Esophagus (tissue), 2 donors: ENCODE data around the gene MORN2. TPM values are rescaled to one million over a fixed set of nuclear protein-coding genes. Genes with fewer than 3 reads are reported as not detected.

Experiments used
- H3K27ac ChIP-seq, 2 donors: one replicate each; pipeline ENCODE4 v1.5.1; 2013; ENCODE audit warnings: low read depth in 2 of 2, mild to moderate bottlenecking in 2 of 2, inconsistent platforms in 1 of 2, low read length in 1 of 2, moderate library complexity in 1 of 2
- H3K27me3 ChIP-seq, 2 donors: one replicate each; pipeline ENCODE4 v1.6.1; 2013; ENCODE audit warnings: low read length in 2 of 2, control low read depth in 1 of 2, mild to moderate bottlenecking in 1 of 2; ENCODE audit not compliant: insufficient read depth in 2 of 2, control insufficient read depth in 1 of 2
- H3K36me3 ChIP-seq, 2 donors: one replicate each; pipeline ENCODE4 v1.6.1; 2013; ENCODE audit warnings: low read length in 1 of 2; ENCODE audit not compliant: control insufficient read depth in 2 of 2, insufficient read depth in 2 of 2
- H3K4me1 ChIP-seq, 2 donors: one replicate each; pipeline ENCODE4 v1.6.1; 2013; ENCODE audit warnings: low read length in 1 of 2; ENCODE audit not compliant: control insufficient read depth in 2 of 2, insufficient read depth in 2 of 2
- H3K4me3 ChIP-seq, 2 donors: one replicate each; pipeline ENCODE4 v1.5.1; 2013; ENCODE audit warnings: low read length in 2 of 2, mild to moderate bottlenecking in 2 of 2, low read depth in 1 of 2, moderate library complexity in 1 of 2
- H3K9me3 ChIP-seq, 2 donors: one replicate each; pipeline ENCODE4 v1.6.1; 2013; ENCODE audit warnings: mild to moderate bottlenecking in 2 of 2, low read depth in 1 of 2, low read length in 1 of 2, moderate library complexity in 1 of 2; ENCODE audit not compliant: control insufficient read depth in 2 of 2, insufficient read depth in 1 of 2
- WGBS, 2 donors: extraction: QIAGEN DNeasy Blood & Tissue Kit; methylation state at CpG; one replicate each; pipeline ENCODE4 v1.1.7; 2013; 5-methylcytosine and 5-hydroxymethylcytosine counted together
- polyA plus RNA-seq, 2 donors: library from polyadenylated mRNA; stranded (reverse); fragments of 200-250 nt; gene quantifications; one replicate each; pipeline ENCODE4 v1.2.3, GENCODE V29; 2013
- donor health status: healthy with polysubstance abuse.
- donor health status: Bipolar disorder and iron deficiency.

MORN2 gene
- polyA plus RNA-seq, 2 donors, result 17.7 to 23.1 TPM

- H3K27me3 ChIP-seq, result no peaks in the 10 kb centered on the region
- no peaks in the 10 kb centered on the region for H3K4me1 ChIP-seq
- H3K27ac ChIP-seq, result no peak overlapping the region
- H3K36me3 ChIP-seq, result no peaks in the 10 kb centered on the region
- 98 to 100% methylated on average over 1 of the region's 1 CpG for WGBS, 2 donors
- no peaks in the 10 kb centered on the region for H3K9me3 ChIP-seq
- H3K4me3 ChIP-seq, result no peak overlapping the region
Observed at GRCh38 chr2:38887902-38888554, 12.3 kb downstream of the MORN2 start.

DNA sequence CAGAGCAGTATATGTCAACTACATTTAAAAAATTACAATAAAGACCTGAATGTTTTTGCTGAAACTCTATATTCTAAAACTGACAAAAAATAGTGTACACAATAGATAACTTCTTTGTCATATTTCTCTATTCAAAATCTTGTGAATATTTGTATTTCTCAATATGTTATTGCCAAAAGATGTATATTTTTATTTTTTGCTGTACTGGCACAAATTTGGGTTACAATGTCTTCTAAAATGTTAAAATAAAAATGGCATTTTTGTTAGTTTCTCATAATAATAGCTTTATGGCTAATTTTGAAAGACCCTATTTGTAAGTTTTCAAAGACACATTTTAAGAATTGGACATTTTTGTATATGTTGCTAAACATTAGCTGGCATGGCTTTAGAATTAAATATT lies 13.3 kb downstream of the MORN2 start:
- Histone ChIP-seq H3K4me1 (no peaks in the 10 kb centered on the region), H3K27ac (no peak overlapping the region), H3K27me3 (no peaks in the 10 kb centered on the region), H3K4me3 (no peak overlapping the region), H3K9me3 (no peaks in the 10 kb centered on the region), H3K36me3 (no peaks in the 10 kb centered on the region)

GRCh38 chr2:38889575-38889974 lies 13.8 kb downstream of the MORN2 start, which contains the start of gene ARHGEF33:
Gene ARHGEF33, plus strand, starts transcription at chr2:38889875. Its CDS starts 29,573 bp downstream, at chr2:38919448.
- 82 to 89% methylated on average over 3 of the region's 3 CpGs for WGBS, 2 donors
- no peak within 1 kb of the TSS for H3K4me3 ChIP-seq
- no peaks in the 10 kb centered on the region for H3K9me3 ChIP-seq
- H3K27ac ChIP-seq, result no peak within 1 kb of the TSS
- no peaks in the 10 kb centered on the region for H3K27me3 ChIP-seq
- no peaks in the 10 kb centered on the region for H3K4me1 ChIP-seq
- no peaks in the 10 kb centered on the region for H3K36me3 ChIP-seq

GRCh38 chr2:38892819-38893218 lies 17.0 kb downstream of the MORN2 start:
- no peaks in the 10 kb centered on the region for H3K27me3 ChIP-seq
- H3K9me3 ChIP-seq, result no peaks in the 10 kb centered on the region
- no peaks in the 10 kb centered on the region for H3K4me1 ChIP-seq
- H3K36me3 ChIP-seq, result no peaks in the 10 kb centered on the region
- H3K27ac ChIP-seq, result no peak overlapping the region
- H3K4me3 ChIP-seq, result no peak overlapping the region

GRCh38 chr2:38898256-38898655 lies 22.5 kb downstream of the MORN2 start:
- H3K27ac ChIP-seq, result no peak overlapping the region
- no peaks in the 10 kb centered on the region for H3K9me3 ChIP-seq
- H3K4me3 ChIP-seq, result no peak overlapping the region
- H3K27me3 ChIP-seq, result no peaks in the 10 kb centered on the region
- WGBS, 2 donors, result 85 to 86% methylated on average over 5 of the region's 5 CpGs
- H3K4me1 ChIP-seq, result no peaks in the 10 kb centered on the region
- no peaks in the 10 kb centered on the region for H3K36me3 ChIP-seq

GRCh38 chr2:38900726-38901125 lies 24.9 kb downstream of the MORN2 start:
- H3K9me3 ChIP-seq, result no peaks in the 10 kb centered on the region
- no peaks in the 10 kb centered on the region for H3K27me3 ChIP-seq
- H3K4me3 ChIP-seq, result no peak overlapping the region
- 84 to 89% methylated on average over 1 of the region's 1 CpG for WGBS, 2 donors
- no peaks in the 10 kb centered on the region for H3K36me3 ChIP-seq
- no peak overlapping the region for H3K27ac ChIP-seq
- H3K4me1 ChIP-seq, result no peaks in the 10 kb centered on the region

- Histone ChIP-seq H3K27ac (no peak overlapping the region), H3K36me3 (no peaks in the 10 kb centered on the region), H3K27me3 (no peaks in the 10 kb centered on the region), H3K4me3 (no peak overlapping the region), H3K9me3 (no peaks in the 10 kb centered on the region), H3K4me1 (no peaks in the 10 kb centered on the region)
- WGBS, 2 donors, result 81 to 82% methylated on average over 2 of the region's 2 CpGs
Observed at GRCh38 chr2:38905251-38905650, 29.5 kb downstream of the MORN2 start.

DNA sequence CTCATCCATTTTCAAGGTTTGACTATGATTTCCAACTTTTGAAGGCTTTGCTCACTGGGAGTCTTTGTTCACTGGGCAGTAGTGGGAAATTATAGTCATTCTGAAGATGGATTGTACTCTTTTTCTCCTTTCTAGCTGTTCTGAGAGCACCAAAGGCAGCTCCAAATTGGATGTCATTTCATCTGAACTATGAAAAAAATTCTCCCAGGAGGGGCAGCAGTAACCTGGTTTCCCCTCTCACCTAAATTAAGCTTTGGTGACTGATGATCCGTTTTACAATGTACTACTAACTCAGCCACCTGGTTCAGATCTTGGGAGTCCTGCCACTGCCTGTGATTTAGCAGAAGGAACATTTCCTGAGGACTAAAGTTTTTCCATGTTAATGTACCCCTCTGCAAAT lies 31.5 kb downstream of the MORN2 start:
- Histone ChIP-seq H3K4me1 (no peaks in the 10 kb centered on the region), H3K27me3 (no peaks in the 10 kb centered on the region), H3K27ac (no peak overlapping the region), H3K36me3 (no peaks in the 10 kb centered on the region), H3K9me3 (no peaks in the 10 kb centered on the region), H3K4me3 (no peak overlapping the region)
- 60 to 72% methylated on average over 1 of the region's 1 CpG for WGBS, 2 donors

DNA sequence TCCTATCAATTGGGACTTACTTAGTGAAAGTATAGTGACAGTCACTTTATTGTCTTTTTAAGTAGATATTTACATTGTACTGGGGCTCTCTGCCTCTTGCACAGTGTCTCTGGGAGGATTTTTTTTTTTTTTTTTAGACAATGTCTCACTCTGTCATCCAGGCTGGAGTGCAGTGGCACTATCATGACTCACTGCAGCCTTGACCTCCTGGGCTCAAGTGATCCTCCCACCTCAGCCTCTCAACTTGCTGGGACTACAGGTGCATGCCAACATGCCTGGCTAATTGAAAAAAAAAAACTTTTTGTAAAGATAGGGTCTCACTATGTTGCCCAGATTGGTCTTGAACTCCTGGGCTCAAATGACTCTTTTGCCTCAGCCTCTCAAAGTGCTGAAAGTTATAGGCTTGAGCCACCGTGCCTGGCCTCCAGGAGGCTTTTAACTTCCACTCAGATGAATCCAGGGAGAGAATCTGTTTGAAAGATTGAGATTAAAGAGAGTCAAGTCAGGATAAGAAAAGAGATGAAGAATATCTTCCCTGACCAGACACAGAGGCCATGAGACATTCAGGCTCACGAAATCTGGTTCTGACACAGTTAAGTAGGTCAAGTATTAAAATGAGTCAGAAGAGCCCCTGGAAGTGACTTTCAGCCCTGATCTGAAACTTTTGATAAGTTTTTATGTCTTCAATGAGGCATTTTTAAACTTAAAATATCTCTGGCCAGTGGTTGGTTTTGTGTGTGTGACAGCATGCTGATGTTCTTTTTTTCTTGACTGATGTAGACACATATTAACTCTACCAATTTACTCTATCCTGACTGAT lies 32.2 kb downstream of the MORN2 start:
- Histone ChIP-seq H3K27me3 (no peaks in the 10 kb centered on the region), H3K9me3 (no peaks in the 10 kb centered on the region), H3K27ac (no peak overlapping the region), H3K4me1 (no peaks in the 10 kb centered on the region), H3K4me3 (no peak overlapping the region), H3K36me3 (no peaks in the 10 kb centered on the region)
- 69 to 78% methylated on average over 2 of the region's 2 CpGs for WGBS, 2 donors

- WGBS, 2 donors, result 96% methylated on average over 1 of the region's 1 CpG
- H3K4me1 ChIP-seq, result no peaks in the 10 kb centered on the region
- H3K9me3 ChIP-seq, result no peaks in the 10 kb centered on the region
- H3K36me3 ChIP-seq, result no peaks in the 10 kb centered on the region
- no peak overlapping the region for H3K4me3 ChIP-seq
- H3K27ac ChIP-seq, result no peak overlapping the region
- no peaks in the 10 kb centered on the region for H3K27me3 ChIP-seq
Observed at GRCh38 chr2:38909872-38910271, 34.1 kb downstream of the MORN2 start.
